SK-N-SH (cell line): ENCODE measurements around the gene COL17A1.

Experiments used
- CTCF ChIP-seq: fragments of 200-600 bp; sonication (generic); IDR thresholded peaks from 2 replicates; pipeline ENCODE4 v1.6.1; 2017; ENCODE audit warnings: antibody characterized with exemption, mild to moderate bottlenecking, moderate library complexity
- JUND ChIP-seq: IDR thresholded peaks from 2 replicates; pipeline ENCODE4 v1.4.0; 2012
- PBX3 ChIP-seq: IDR thresholded peaks from 2 replicates; pipeline ENCODE4; 2012
- POLR2AphosphoS5 ChIP-seq: IDR thresholded peaks from 2 replicates; pipeline ENCODE4 v1.6.1; 2012; ENCODE audit warnings: low read depth, low read length
- RAD21 ChIP-seq: IDR thresholded peaks from 2 replicates; pipeline ENCODE4 v1.6.1; 2012; ENCODE audit warnings: mild to moderate bottlenecking, low read length
- RFX5 ChIP-seq: IDR thresholded peaks from 2 replicates; pipeline ENCODE4 v1.6.1; 2012; ENCODE audit warnings: mild to moderate bottlenecking, improper control_type of control experiment, low read length
- SIN3A ChIP-seq: IDR thresholded peaks from 2 replicates; pipeline ENCODE4 v1.6.1; 2012; ENCODE audit warnings: low read depth, mild to moderate bottlenecking, low read length, moderate library complexity, borderline replicate concordance
- TAF1 ChIP-seq: IDR thresholded peaks from 2 replicates; pipeline ENCODE4 v1.6.1; 2012; ENCODE audit warnings: low read depth, mild to moderate bottlenecking, low read length, moderate library complexity, borderline replicate concordance
- TCF12 ChIP-seq: IDR thresholded peaks from 2 replicates; pipeline ENCODE4 v1.4.0; 2012
- USF2 ChIP-seq: fragments of 150-350 bp; IDR thresholded peaks from 2 replicates; pipeline ENCODE4 v1.6.1; 2017; ENCODE audit warnings: antibody characterized with exemption, low read length, low read depth, borderline replicate concordance
- YY1 ChIP-seq: IDR thresholded peaks from 2 replicates; pipeline ENCODE4 v1.4.0; 2012; ENCODE audit warnings: low read depth, mild to moderate bottlenecking
- TF ChIP-seq, protein P1 (sequence below): IDR thresholded peaks from 2 replicates; pipeline ENCODE4 v1.4.0; 2012; ENCODE audit warnings: low read depth

- TF ChIP-seq CTCF (no peak), SIN3A (no peak), TCF12 (no peak), POLR2AphosphoS5 (no peak), JUND (no peak), PBX3 (no peak), RAD21 (no peak), USF2 (no peak), RFX5 (no peak), YY1 (no peak), TAF1 (no peak)
- TF ChIP-seq, protein P1, sequence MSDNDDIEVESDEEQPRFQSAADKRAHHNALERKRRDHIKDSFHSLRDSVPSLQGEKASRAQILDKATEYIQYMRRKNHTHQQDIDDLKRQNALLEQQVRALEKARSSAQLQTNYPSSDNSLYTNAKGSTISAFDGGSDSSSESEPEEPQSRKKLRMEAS, result no peak
Measured at GRCh38 chr10:103995134-103995533, 90.5 kb downstream of the COL17A1 start.
